ENCODE data around the gene ADAMTS18. TPM values are rescaled to one million over a fixed set of nuclear protein-coding genes. Genes with fewer than 3 reads are reported as not detected.

Gene ADAMTS18
- total RNA-seq, 1 donor from 2014 or later, result not detected

- Histone ChIP-seq H3K36me3 (no peaks in the 10 kb centered on the region), H3K4me3 (no peak overlapping the region), H3K9me3 (replicated peaks) (no peaks in the 10 kb centered on the region), H3K27me3 (ENCODE audit: low read depth) (peaks cover 87% of the 10 kb centered on the region), H3K4me1 (peaks cover 3% of the 10 kb centered on the region), H3K27ac (replicated peaks) (no peak overlapping the region)
- TF ChIP-seq CTCF (IDR thresholded peaks at IDR 0.05; ENCODE audit: borderline replicate concordance), result no peak
- intact Hi-C loops (cut with micrococcal nuclease), result loop anchor here (10.0 kb wide), 1 partner anchor 51 kb away; no protein-coding TSS in a partner anchor
- no peak for DNase-seq
These were observed 758 bp downstream of the ADAMTS18 start for GRCh38 chr16:77434022-77434529.

GRCh38 chr16:77433146-77433545 is 1.7 kb downstream of the ADAMTS18 start:
- TF ChIP-seq CTCF (IDR thresholded peaks at IDR 0.05; ENCODE audit: borderline replicate concordance), result no peak
- no peak overlapping the region for H3K4me3 ChIP-seq
- no peak for DNase-seq
- H3K36me3 ChIP-seq, result no peaks in the 10 kb centered on the region
- intact Hi-C loops (cut with micrococcal nuclease), result loop anchor here (10.0 kb wide), 1 partner anchor 52 kb away; no protein-coding TSS in a partner anchor
- peaks cover 3% of the 10 kb centered on the region for H3K9me3 ChIP-seq (replicated peaks)
- H3K27ac ChIP-seq (replicated peaks), result no peak overlapping the region
- peaks cover 96% of the 10 kb centered on the region for H3K27me3 ChIP-seq (ENCODE audit: low read depth)
- H3K4me1 ChIP-seq, result no peaks in the 10 kb centered on the region

GRCh38 chr16:77432264-77432663 is 2.6 kb downstream of the ADAMTS18 start:
- intact Hi-C loops (cut with micrococcal nuclease), result loop anchor here (10.0 kb wide), 1 partner anchor 53 kb away; no protein-coding TSS in a partner anchor
- no peak overlapping the region for H3K27ac ChIP-seq (replicated peaks)
- DNase-seq, result no peak
- no peak overlapping the region for H3K4me3 ChIP-seq
- H3K27me3 ChIP-seq (ENCODE audit: low read depth), result peaks cover 99% of the 10 kb centered on the region
- H3K9me3 ChIP-seq (replicated peaks), result peaks cover 6% of the 10 kb centered on the region
- no peak for TF ChIP-seq CTCF (IDR thresholded peaks at IDR 0.05; ENCODE audit: borderline replicate concordance)
- H3K4me1 ChIP-seq, result no peaks in the 10 kb centered on the region
- H3K36me3 ChIP-seq, result no peaks in the 10 kb centered on the region

GRCh38 chr16:77430787-77431585 is 3.8 kb downstream of the ADAMTS18 start:
- intact Hi-C loops (cut with micrococcal nuclease), result loop anchor here (10.0 kb wide), 1 partner anchor 54 kb away; no protein-coding TSS in a partner anchor
- Histone ChIP-seq H3K9me3 (replicated peaks) (peaks cover 6% of the 10 kb centered on the region), H3K27ac (replicated peaks) (no peak overlapping the region), H3K4me1 (no peaks in the 10 kb centered on the region), H3K4me3 (no peak overlapping the region), H3K27me3 (ENCODE audit: low read depth) (peaks cover 89% of the 10 kb centered on the region), H3K36me3 (no peaks in the 10 kb centered on the region)
- DNase-seq, result no peak
- no peak for TF ChIP-seq CTCF (IDR thresholded peaks at IDR 0.05; ENCODE audit: borderline replicate concordance)

- H3K27me3 ChIP-seq (ENCODE audit: low read depth), result peaks cover 83% of the 10 kb centered on the region
- no peak for TF ChIP-seq CTCF (IDR thresholded peaks at IDR 0.05; ENCODE audit: borderline replicate concordance)
- intact Hi-C loops (cut with micrococcal nuclease), result loop anchor here (10.0 kb wide), 1 partner anchor 54 kb away; no protein-coding TSS in a partner anchor
These were observed 4.5 kb downstream of the ADAMTS18 start for GRCh38 chr16:77430360-77430759.

More at GRCh38 chr16:77430360-77430759, 4.5 kb downstream of the ADAMTS18 start:
- no peak for DNase-seq
- Histone ChIP-seq H3K4me1 (no peaks in the 10 kb centered on the region), H3K4me3 (no peak overlapping the region), H3K9me3 (replicated peaks) (peaks cover 6% of the 10 kb centered on the region), H3K27ac (replicated peaks) (no peak overlapping the region), H3K36me3 (no peaks in the 10 kb centered on the region)

Data from left ventricle myocardium inferior (tissue), 1 donor.